Nephron progenitor cell (in vitro differentiated cells): ENCODE measurements around the gene POLR2F.

Experiments
- DNase-seq: peaks from one replicate; pipeline ENCODE4 v3.0.0; 2021
- H3K27ac Mint-ChIP-seq: 2 replicates; pipeline ENCODE4 v1.8.0; 2021; ENCODE audit warnings: mild to moderate bottlenecking, moderate library complexity, mixed read lengths
- H3K27me3 Mint-ChIP-seq: 2 replicates; pipeline ENCODE4 v1.8.0; 2021; ENCODE audit warnings: mild to moderate bottlenecking, low read depth, mixed read lengths; ENCODE audit not compliant: poor library complexity
- H3K36me3 Mint-ChIP-seq: 2 replicates; pipeline ENCODE4 v1.8.0; 2021; ENCODE audit warnings: low read depth, mixed read lengths
- H3K4me1 Mint-ChIP-seq: 2 replicates; pipeline ENCODE4 v1.8.0; 2021; ENCODE audit warnings: mixed read lengths
- H3K4me3 Mint-ChIP-seq: 2 replicates; pipeline ENCODE4 v1.8.0; 2021; ENCODE audit warnings: mild to moderate bottlenecking, moderate library complexity, mixed read lengths
- H3K9me3 Mint-ChIP-seq: 2 replicates; pipeline ENCODE4 v1.8.0; 2021; ENCODE audit warnings: mild to moderate bottlenecking, moderate library complexity, mixed read lengths
- TF ChIP-seq, protein P1 (sequence below): fragments of 200-600 bp; sonication (generic); IDR thresholded peaks from 2 replicates; pipeline ENCODE4 v1.5.0; 2021; ENCODE audit warnings: antibody characterized with exemption

POLR2F gene

DNA sequence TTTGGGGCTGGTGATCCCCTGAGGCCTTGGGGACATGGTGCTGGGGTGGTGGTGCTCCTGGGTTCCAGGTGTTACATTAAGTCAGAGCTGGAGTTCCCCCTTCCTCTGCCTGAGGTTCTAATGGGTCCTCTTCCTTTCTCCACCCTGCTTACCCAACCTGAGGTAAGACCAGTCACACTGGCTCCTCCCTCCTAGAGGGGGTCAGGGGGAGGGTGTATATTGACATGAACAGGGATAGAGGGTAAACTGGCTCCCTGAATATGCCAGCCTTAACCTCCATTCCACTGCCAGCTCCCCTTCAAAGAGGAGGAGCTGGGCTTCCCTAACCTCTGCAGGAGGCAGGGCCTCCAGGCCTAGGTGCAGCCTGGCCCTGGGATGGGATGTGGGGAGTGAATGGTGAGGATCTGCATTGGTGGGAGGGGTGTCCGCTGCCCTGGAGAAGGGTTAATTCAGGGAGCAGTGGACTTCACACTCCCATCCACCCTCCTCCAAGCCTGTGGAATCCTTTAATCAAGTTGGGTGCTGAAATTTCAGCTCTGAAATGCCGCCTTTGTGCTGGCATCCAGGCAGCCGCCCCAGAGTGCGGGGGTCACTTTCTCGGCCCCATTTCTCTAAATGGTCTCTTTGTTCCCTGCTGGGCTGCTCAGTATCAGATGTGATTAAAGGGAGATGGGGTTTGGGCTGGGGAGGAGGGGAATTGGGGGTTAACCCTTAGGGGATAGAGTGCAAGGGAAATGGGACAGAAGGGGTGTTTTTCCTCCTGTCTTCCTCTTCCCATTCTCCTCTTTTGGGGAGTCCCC is 15.2 kb downstream of the POLR2F start:
- TF ChIP-seq, protein P1, sequence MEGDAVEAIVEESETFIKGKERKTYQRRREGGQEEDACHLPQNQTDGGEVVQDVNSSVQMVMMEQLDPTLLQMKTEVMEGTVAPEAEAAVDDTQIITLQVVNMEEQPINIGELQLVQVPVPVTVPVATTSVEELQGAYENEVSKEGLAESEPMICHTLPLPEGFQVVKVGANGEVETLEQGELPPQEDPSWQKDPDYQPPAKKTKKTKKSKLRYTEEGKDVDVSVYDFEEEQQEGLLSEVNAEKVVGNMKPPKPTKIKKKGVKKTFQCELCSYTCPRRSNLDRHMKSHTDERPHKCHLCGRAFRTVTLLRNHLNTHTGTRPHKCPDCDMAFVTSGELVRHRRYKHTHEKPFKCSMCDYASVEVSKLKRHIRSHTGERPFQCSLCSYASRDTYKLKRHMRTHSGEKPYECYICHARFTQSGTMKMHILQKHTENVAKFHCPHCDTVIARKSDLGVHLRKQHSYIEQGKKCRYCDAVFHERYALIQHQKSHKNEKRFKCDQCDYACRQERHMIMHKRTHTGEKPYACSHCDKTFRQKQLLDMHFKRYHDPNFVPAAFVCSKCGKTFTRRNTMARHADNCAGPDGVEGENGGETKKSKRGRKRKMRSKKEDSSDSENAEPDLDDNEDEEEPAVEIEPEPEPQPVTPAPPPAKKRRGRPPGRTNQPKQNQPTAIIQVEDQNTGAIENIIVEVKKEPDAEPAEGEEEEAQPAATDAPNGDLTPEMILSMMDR, result no peak
- no peak for DNase-seq
- no peak overlapping the region for H3K27ac Mint-ChIP-seq
- H3K27me3 Mint-ChIP-seq, result no peaks in the 10 kb centered on the region
- H3K4me3 Mint-ChIP-seq, result no peak overlapping the region
- no peaks in the 10 kb centered on the region for H3K9me3 Mint-ChIP-seq
- peaks cover 28% of the 10 kb centered on the region for H3K36me3 Mint-ChIP-seq
- H3K4me1 Mint-ChIP-seq, result peaks cover 4% of the 10 kb centered on the region

DNA sequence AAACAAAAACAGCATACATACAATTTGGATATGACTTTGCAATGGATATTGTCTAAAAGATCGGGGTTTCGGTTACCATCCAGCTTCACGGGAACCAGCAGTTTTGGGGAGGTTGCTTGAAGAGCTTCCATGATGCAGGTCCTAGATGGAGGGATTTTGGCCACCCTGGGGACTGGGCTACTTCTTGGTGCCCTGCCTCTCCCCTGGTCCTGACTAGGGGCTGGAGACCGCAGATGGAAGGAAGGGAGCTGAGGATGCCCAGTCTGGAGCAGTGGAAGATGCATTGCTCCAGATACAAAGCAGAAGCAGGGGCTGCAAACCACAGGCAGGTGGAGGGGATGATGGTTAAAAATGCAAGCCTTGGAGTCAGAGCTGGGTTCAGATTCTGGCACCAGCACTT is 17.4 kb downstream of the POLR2F start:
- H3K27me3 Mint-ChIP-seq, result no peaks in the 10 kb centered on the region
- peaks cover 36% of the 10 kb centered on the region for H3K36me3 Mint-ChIP-seq
- TF ChIP-seq, protein P1, result no peak
- H3K4me1 Mint-ChIP-seq, result peaks cover 4% of the 10 kb centered on the region
- H3K27ac Mint-ChIP-seq, result no peak overlapping the region
- DNase-seq, result no peak
- H3K9me3 Mint-ChIP-seq, result no peaks in the 10 kb centered on the region
- no peak overlapping the region for H3K4me3 Mint-ChIP-seq

DNA sequence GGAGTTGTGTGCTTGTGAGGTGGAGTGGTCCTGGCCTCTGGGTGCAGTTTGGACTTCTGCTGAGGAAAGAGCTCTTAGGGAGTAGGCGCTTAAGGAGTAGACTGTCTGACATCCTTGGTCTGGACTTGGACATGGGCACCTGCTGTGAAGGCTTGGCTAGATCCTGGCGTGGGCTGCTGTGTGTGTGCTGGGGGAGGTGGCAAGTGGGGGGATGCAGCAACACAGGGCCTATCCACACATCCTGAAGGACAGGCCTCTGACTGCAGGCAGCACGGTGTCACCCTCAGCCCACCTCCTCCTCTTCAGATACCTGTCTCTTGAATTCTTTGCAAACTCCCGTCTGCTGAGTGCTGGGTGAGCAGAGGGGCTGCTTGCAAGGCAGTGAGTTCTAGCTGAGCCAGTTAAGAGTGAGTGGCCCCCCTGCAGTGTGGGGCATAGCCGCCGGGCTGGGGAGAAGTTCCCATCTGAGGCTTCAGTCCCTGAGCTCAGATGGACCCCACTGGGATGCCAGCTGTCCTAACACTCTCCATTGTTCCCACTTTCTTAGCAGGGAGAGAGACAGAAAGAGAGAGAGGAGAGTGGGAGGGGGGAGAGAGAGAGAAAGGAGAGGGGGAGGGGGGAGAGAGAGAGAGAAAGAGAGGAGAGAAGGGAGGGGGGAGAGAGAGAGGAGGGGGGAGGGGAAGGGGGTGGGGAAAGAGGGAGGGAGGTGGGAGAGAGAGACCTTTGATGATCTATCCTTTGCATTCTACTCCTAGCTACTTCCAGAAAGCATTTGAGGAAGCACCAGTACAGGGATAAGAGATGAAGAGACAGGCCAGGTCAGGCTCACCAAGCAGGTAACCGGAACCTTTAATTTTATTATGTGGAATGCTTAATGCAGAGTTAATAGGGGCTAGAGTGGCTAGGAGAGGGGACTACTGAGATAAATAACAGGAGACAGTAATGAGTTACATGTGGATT is 18.3 kb downstream of the POLR2F start:
- Mint-ChIP-seq H3K4me3 (no peak overlapping the region), H3K4me1 (peaks cover 4% of the 10 kb centered on the region), H3K27me3 (no peaks in the 10 kb centered on the region), H3K36me3 (peaks cover 40% of the 10 kb centered on the region), H3K27ac (no peak overlapping the region), H3K9me3 (no peaks in the 10 kb centered on the region)
- no peak for DNase-seq
- TF ChIP-seq, protein P1, result no peak

DNA sequence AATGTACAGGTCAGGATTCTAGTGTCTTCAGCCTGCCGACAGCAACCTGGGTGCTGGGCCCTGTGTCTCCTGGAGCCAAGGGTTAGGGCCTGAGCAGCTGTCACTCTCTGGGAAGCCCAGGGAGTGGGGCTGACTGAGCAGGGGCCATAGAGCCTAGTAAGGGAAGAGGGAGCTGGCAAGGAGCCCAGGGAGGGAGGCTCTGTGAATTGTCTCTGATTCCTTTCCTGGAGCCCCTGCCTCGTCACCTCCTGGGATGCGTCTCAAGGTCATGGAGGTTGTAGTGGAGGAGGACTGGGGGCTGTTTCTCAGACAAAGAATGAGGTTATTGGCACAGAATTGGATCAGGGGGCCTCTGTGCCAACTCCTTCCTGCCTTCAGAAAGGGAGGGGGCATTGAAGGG is 19.0 kb downstream of the POLR2F start:
- TF ChIP-seq, protein P1, result no peak
- Mint-ChIP-seq H3K27ac (no peak overlapping the region), H3K4me3 (no peak overlapping the region), H3K9me3 (no peaks in the 10 kb centered on the region), H3K4me1 (peaks cover 2% of the 10 kb centered on the region), H3K27me3 (no peaks in the 10 kb centered on the region), H3K36me3 (peaks cover 32% of the 10 kb centered on the region)
- no peak for DNase-seq

DNA sequence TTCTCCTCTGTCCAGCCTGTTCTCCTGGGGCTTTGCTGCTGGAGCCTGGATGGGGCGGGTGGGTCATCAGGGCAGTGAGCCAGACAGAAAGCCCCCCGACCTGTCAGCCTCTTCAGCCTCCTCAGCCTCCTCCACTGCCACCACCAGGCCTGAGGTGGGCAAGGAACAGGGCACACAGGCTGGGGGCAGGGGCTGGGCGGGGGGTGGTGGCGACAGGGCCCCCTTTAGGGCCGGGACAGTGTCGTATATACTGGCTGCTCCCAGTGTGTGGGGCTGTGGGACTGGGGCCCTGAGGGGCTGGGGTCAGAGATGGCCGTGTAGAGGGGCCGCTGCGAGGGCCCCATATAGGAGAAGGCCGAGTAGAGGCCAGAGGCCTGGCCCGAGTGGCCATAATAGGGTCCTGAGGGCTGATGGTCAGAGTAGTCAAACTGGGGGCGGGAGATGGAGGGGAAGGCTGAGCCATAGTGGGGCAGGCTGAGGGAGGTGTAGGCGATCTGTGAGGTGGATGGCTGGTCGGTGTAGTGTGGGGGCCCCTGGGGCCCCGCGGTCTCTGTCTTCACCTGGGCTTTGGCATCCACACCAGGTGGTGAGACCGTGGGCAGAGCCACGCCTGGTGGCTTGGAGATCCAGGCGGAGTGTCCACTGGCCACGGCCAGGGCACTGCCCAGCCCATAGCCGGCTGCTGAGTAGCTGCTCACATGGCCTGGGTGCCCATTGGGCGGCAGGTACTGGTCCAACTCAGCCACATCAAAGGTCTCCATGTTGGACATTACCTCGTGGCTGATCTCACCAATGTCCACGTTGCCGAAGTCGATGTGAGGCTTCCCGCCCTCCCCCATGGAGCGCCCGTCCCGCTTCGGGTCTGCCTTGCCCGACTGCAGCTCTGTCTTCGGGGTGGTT is 20.0 kb downstream of the POLR2F start:
- Mint-ChIP-seq H3K4me3 (no peak overlapping the region), H3K4me1 (no peaks in the 10 kb centered on the region), H3K36me3 (peaks cover 22% of the 10 kb centered on the region), H3K27ac (no peak overlapping the region), H3K27me3 (no peaks in the 10 kb centered on the region), H3K9me3 (no peaks in the 10 kb centered on the region)
- TF ChIP-seq, protein P1, result no peak
- no peak for DNase-seq
